ENCODE data around the gene RAB3C. TPM values are rescaled to one million over a fixed set of nuclear protein-coding genes. Genes with fewer than 3 reads are reported as not detected.

The RAB3C gene
- total and polyA plus RNA-seq, 4 experiments from 2014 or later = not detected

GRCh38 chr5:58800356-58800755, 217.5 kb downstream of the RAB3C start:
- Mint-ChIP-seq H3K27ac (no peak overlapping the region), H3K4me1 (no peaks in the 10 kb centered on the region), H3K36me3 (no peaks in the 10 kb centered on the region), H3K9me3 (peaks cover 0 to 2% (median 0%) of the 10 kb centered on the region in 8 donors), H3K27me3 (peaks cover 13 to 18% of the 10 kb centered on the region in 2 donors), H3K4me3 (no peak overlapping the region)
- intact Hi-C loops (cut with micrococcal nuclease) = no loop called here
- no peaks in the 10 kb centered on the region for H3K4me1 ChIP-seq (ENCODE audit: insufficient read depth, low read length)
- no peak for DNase-seq
- no peaks in the 10 kb centered on the region for H3K27me3 ChIP-seq (ENCODE audit: insufficient read depth, low read length)
- POLR2A ChIA-PET (ENCODE audit: partially characterized antibody) = no interaction called here
- no peak overlapping the region for H3K4me3 ChIP-seq (ENCODE audit: low read length in 2 of 2)
- CTCF ChIA-PET (ENCODE audit: partially characterized antibody) = no interaction called here
- H3K27ac ChIP-seq (ENCODE audit: low read depth, low read length) = no peak overlapping the region
- no peaks in the 10 kb centered on the region for H3K9me3 ChIP-seq (ENCODE audit: control insufficient read depth in 1 of 2, low read length in 2 of 2)
- no peaks in the 10 kb centered on the region for H3K36me3 ChIP-seq (ENCODE audit: insufficient read depth, low read length)

- no peaks in the 10 kb centered on the region for H3K4me1 ChIP-seq (ENCODE audit: insufficient read depth, low read length)
- H3K27ac Mint-ChIP-seq = no peak overlapping the region
- no peaks in the 10 kb centered on the region for H3K9me3 ChIP-seq (ENCODE audit: control insufficient read depth in 1 of 2, low read length in 2 of 2)
- peaks cover 0 to 3% (median 0%) of the 10 kb centered on the region in 8 donors for H3K9me3 Mint-ChIP-seq
- ChIA-PET CTCF (ENCODE audit: partially characterized antibody) (no interaction called here), POLR2A (ENCODE audit: partially characterized antibody) (no interaction called here)
- no peaks in the 10 kb centered on the region for H3K4me1 Mint-ChIP-seq
- no peak for DNase-seq
- intact Hi-C loops (cut with micrococcal nuclease) = no loop called here
- H3K36me3 ChIP-seq (ENCODE audit: insufficient read depth, low read length) = no peaks in the 10 kb centered on the region
- H3K27me3 Mint-ChIP-seq = peaks cover 10 to 16% of the 10 kb centered on the region in 2 donors
- no peak overlapping the region for H3K4me3 ChIP-seq (ENCODE audit: low read length in 2 of 2)
- no peak overlapping the region for H3K4me3 Mint-ChIP-seq
- H3K27me3 ChIP-seq (ENCODE audit: insufficient read depth, low read length) = no peaks in the 10 kb centered on the region
- no peaks in the 10 kb centered on the region for H3K36me3 Mint-ChIP-seq
- no peak overlapping the region for H3K27ac ChIP-seq (ENCODE audit: low read depth, low read length)
These were observed 218.1 kb downstream of the RAB3C start for GRCh38 chr5:58800861-58801540.

DNA sequence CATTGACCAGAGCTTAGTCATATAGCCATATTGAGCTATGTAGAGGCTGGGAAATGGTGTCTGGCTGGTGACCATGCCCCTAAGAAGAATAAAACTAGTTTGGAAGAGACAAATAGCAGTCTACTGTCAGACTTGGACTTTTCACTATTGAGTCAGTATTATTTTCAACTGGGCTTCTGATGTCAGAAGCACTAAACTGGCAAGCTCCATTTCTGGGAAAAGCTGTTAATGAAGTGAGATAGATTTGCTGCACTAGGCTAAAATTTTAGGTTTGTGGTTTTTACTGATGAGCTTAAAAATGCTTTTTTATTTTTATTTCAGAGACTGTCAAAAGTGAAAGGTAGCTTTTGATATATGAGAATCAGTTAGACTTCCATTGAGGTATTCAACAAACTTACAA, 220.2 kb downstream of the RAB3C start:
- intact Hi-C loops (cut with micrococcal nuclease) = no loop called here
- no peak for DNase-seq
- Histone ChIP-seq H3K27me3 (ENCODE audit: insufficient read depth, low read length) (no peaks in the 10 kb centered on the region), H3K9me3 (ENCODE audit: control insufficient read depth in 1 of 2, low read length in 2 of 2) (no peaks in the 10 kb centered on the region), H3K4me1 (ENCODE audit: insufficient read depth, low read length) (no peaks in the 10 kb centered on the region), H3K4me3 (ENCODE audit: low read length in 2 of 2) (no peak overlapping the region), H3K27ac (ENCODE audit: low read depth, low read length) (no peak overlapping the region), H3K36me3 (ENCODE audit: insufficient read depth, low read length) (no peaks in the 10 kb centered on the region)
- Mint-ChIP-seq H3K9me3 (peaks cover 0 to 3% (median 0%) of the 10 kb centered on the region in 8 donors), H3K27ac (no peak overlapping the region), H3K36me3 (no peaks in the 10 kb centered on the region), H3K4me1 (no peaks in the 10 kb centered on the region), H3K4me3 (no peak overlapping the region), H3K27me3 (peaks cover 7 to 9% of the 10 kb centered on the region in 2 donors)
- ChIA-PET POLR2A (ENCODE audit: partially characterized antibody) (no interaction called here), CTCF (ENCODE audit: partially characterized antibody) (interaction anchor here (1.8 kb wide), 1 partner anchor 9 kb away, joined by 5 read pairs; no protein-coding TSS in a partner anchor)

- Histone ChIP-seq H3K27me3 (ENCODE audit: insufficient read depth, low read length) (no peaks in the 10 kb centered on the region), H3K9me3 (ENCODE audit: control insufficient read depth in 1 of 2, low read length in 2 of 2) (no peaks in the 10 kb centered on the region), H3K27ac (ENCODE audit: low read depth, low read length) (no peak overlapping the region), H3K4me3 (ENCODE audit: low read length in 2 of 2) (no peak overlapping the region), H3K4me1 (ENCODE audit: insufficient read depth, low read length) (no peaks in the 10 kb centered on the region), H3K36me3 (ENCODE audit: insufficient read depth, low read length) (no peaks in the 10 kb centered on the region)
- Mint-ChIP-seq H3K36me3 (no peaks in the 10 kb centered on the region), H3K4me1 (no peaks in the 10 kb centered on the region), H3K27ac (no peak overlapping the region), H3K9me3 (peaks cover 0 to 3% (median 0%) of the 10 kb centered on the region in 8 donors), H3K4me3 (no peak overlapping the region), H3K27me3 (peaks cover 5 to 9% of the 10 kb centered on the region in 2 donors)
- ChIA-PET POLR2A (ENCODE audit: partially characterized antibody) (no interaction called here), CTCF (ENCODE audit: partially characterized antibody) (interaction anchor here (0.9 kb wide), 1 partner anchor 17 kb away, joined by 3 read pairs; no protein-coding TSS in a partner anchor)
- no peak for DNase-seq
- intact Hi-C loops (cut with micrococcal nuclease) = no loop called here
These were observed 221.4 kb downstream of the RAB3C start for GRCh38 chr5:58804291-58804690.

GRCh38 chr5:58810086-58810485, 227.2 kb downstream of the RAB3C start:
- Histone ChIP-seq H3K27me3 (ENCODE audit: insufficient read depth, low read length) (no peaks in the 10 kb centered on the region), H3K9me3 (ENCODE audit: control insufficient read depth in 1 of 2, low read length in 2 of 2) (no peaks in the 10 kb centered on the region), H3K36me3 (ENCODE audit: insufficient read depth, low read length) (no peaks in the 10 kb centered on the region), H3K27ac (ENCODE audit: low read depth, low read length) (no peak overlapping the region), H3K4me3 (ENCODE audit: low read length in 2 of 2) (no peak overlapping the region), H3K4me1 (ENCODE audit: insufficient read depth, low read length) (no peaks in the 10 kb centered on the region)
- peaks cover 0 to 2% of the 10 kb centered on the region in 2 donors for H3K27me3 Mint-ChIP-seq
- H3K4me3 Mint-ChIP-seq = no peak overlapping the region
- H3K36me3 Mint-ChIP-seq = no peaks in the 10 kb centered on the region
- no peaks in the 10 kb centered on the region for H3K4me1 Mint-ChIP-seq
- no peak overlapping the region for H3K27ac Mint-ChIP-seq
- intact Hi-C loops (cut with micrococcal nuclease) = no loop called here
- DNase-seq = no peak
- peaks cover 0 to 2% (median 0%) of the 10 kb centered on the region in 8 donors for H3K9me3 Mint-ChIP-seq
- ChIA-PET POLR2A (ENCODE audit: partially characterized antibody) (no interaction called here), CTCF (ENCODE audit: partially characterized antibody) (no interaction called here)

DNA sequence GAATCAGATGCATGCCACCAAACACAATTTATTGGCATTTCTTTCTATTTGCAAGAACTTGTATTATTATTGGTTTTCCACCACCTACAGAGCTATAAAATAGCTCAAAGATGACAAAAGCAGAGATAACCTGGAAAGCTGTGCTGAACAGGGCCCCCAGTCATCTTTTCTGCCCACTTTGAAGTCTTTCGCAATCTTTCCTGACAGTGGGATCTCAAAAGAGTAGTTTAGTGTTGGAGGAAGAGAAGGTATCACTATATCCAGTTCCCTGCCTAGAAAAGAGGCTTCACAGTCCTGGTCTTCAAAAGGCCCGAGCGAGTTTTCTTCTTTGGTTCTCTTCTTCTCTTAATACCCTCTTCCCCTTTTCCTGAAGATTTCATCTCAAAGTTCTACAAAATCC, 231.0 kb downstream of the RAB3C start:
- intact Hi-C loops (cut with micrococcal nuclease) = no loop called here

GRCh38 chr5:58816181-58816731, 233.4 kb downstream of the RAB3C start:
- H3K27ac ChIP-seq (ENCODE audit: low read depth, low read length) = no peak overlapping the region
- intact Hi-C loops (cut with micrococcal nuclease) = no loop called here
- Mint-ChIP-seq H3K27ac (no peak overlapping the region), H3K4me3 (no peak overlapping the region), H3K36me3 (no peaks in the 10 kb centered on the region), H3K27me3 (no peaks in the 10 kb centered on the region), H3K4me1 (no peaks in the 10 kb centered on the region), H3K9me3 (peaks cover 0 to 2% (median 0%) of the 10 kb centered on the region in 8 donors)
- no peaks in the 10 kb centered on the region for H3K9me3 ChIP-seq (ENCODE audit: control insufficient read depth in 1 of 2, low read length in 2 of 2)
- H3K4me3 ChIP-seq (ENCODE audit: low read length in 2 of 2) = no peak overlapping the region
- POLR2A ChIA-PET (ENCODE audit: partially characterized antibody) = no interaction called here
- CTCF ChIA-PET (ENCODE audit: partially characterized antibody) = no interaction called here
- no peaks in the 10 kb centered on the region for H3K36me3 ChIP-seq (ENCODE audit: insufficient read depth, low read length)
- DNase-seq = no peak
- H3K27me3 ChIP-seq (ENCODE audit: insufficient read depth, low read length) = no peaks in the 10 kb centered on the region
- H3K4me1 ChIP-seq (ENCODE audit: insufficient read depth, low read length) = no peaks in the 10 kb centered on the region

More for the DNA sequence above, 231.0 kb downstream of the RAB3C start:
- POLR2A ChIA-PET (ENCODE audit: partially characterized antibody) = no interaction called here
- Histone ChIP-seq H3K27me3 (ENCODE audit: insufficient read depth, low read length) (no peaks in the 10 kb centered on the region), H3K4me1 (ENCODE audit: insufficient read depth, low read length) (no peaks in the 10 kb centered on the region), H3K9me3 (ENCODE audit: control insufficient read depth in 1 of 2, low read length in 2 of 2) (no peaks in the 10 kb centered on the region), H3K4me3 (ENCODE audit: low read length in 2 of 2) (no peak overlapping the region), H3K36me3 (ENCODE audit: insufficient read depth, low read length) (no peaks in the 10 kb centered on the region), H3K27ac (ENCODE audit: low read depth, low read length) (no peak overlapping the region)
- Mint-ChIP-seq H3K27ac (no peak overlapping the region), H3K27me3 (no peaks in the 10 kb centered on the region), H3K4me3 (no peak overlapping the region), H3K9me3 (peaks cover 0 to 2% (median 0%) of the 10 kb centered on the region in 8 donors), H3K36me3 (no peaks in the 10 kb centered on the region), H3K4me1 (no peaks in the 10 kb centered on the region)
- CTCF ChIA-PET (ENCODE audit: partially characterized antibody) = no interaction called here
- DNase-seq = no peak

Measured in CD4-positive, alpha-beta memory T cell (primary cell).